ENCODE data around the gene CAMTA1. TPM values are rescaled to one million over a fixed set of nuclear protein-coding genes. Genes with fewer than 3 reads are reported as not detected.

Gene CAMTA1
- total RNA-seq, 2 donors from 2014 or later, result 36.5 to 57.5 TPM

- Mint-ChIP-seq H3K4me1 (ENCODE audit: low read depth in 2 of 2) (no peaks in the 10 kb centered on the region), H3K4me3 (no peak overlapping the region), H3K36me3 (no peaks in the 10 kb centered on the region), H3K27me3 (peaks cover 18 to 26% of the 10 kb centered on the region in 2 donors), H3K9me3 (no peaks in the 10 kb centered on the region), H3K27ac (no peak overlapping the region)
- ATAC-seq (no peak), DNase-seq (ENCODE audit: low spot score) (peak; percentile 22)
These were observed 934.3 kb downstream of the CAMTA1 start for GRCh38 chr1:7719468-7720094.

- H3K36me3 Mint-ChIP-seq, result no peaks in the 10 kb centered on the region
- no peak for ATAC-seq
These were observed 936.9 kb downstream of the CAMTA1 start for GRCh38 chr1:7721940-7722669.

GRCh38 chr1:7722670-7723012 lies 937.4 kb downstream of the CAMTA1 start:
- no peaks in the 10 kb centered on the region for H3K4me1 Mint-ChIP-seq (ENCODE audit: low read depth in 2 of 2)
- H3K27ac Mint-ChIP-seq, result no peak overlapping the region

More at GRCh38 chr1:7721940-7722669, 936.9 kb downstream of the CAMTA1 start:
- no peak for DNase-seq (ENCODE audit: low spot score)
- Mint-ChIP-seq H3K9me3 (no peaks in the 10 kb centered on the region), H3K27ac (no peak overlapping the region), H3K4me1 (ENCODE audit: low read depth in 2 of 2) (no peaks in the 10 kb centered on the region), H3K27me3 (peaks cover 15 to 20% of the 10 kb centered on the region in 2 donors), H3K4me3 (no peak overlapping the region)

GRCh38 chr1:7726623-7727022 lies 941.4 kb downstream of the CAMTA1 start:
- no peak for DNase-seq (ENCODE audit: low spot score)
- H3K9me3 Mint-ChIP-seq, result no peaks in the 10 kb centered on the region
- H3K4me3 Mint-ChIP-seq, result no peak overlapping the region
- no peaks in the 10 kb centered on the region for H3K36me3 Mint-ChIP-seq
- no peaks in the 10 kb centered on the region for H3K4me1 Mint-ChIP-seq (ENCODE audit: low read depth in 2 of 2)
- ATAC-seq, result no peak
- H3K27me3 Mint-ChIP-seq, result peaks cover 6 to 20% of the 10 kb centered on the region in 2 donors
- no peak overlapping the region for H3K27ac Mint-ChIP-seq

More at GRCh38 chr1:7722670-7723012, 937.4 kb downstream of the CAMTA1 start:
- no peak overlapping the region for H3K4me3 Mint-ChIP-seq
- peaks cover 15 to 19% of the 10 kb centered on the region in 2 donors for H3K27me3 Mint-ChIP-seq
- ATAC-seq (no peak), DNase-seq (ENCODE audit: low spot score) (no peak)
- no peaks in the 10 kb centered on the region for H3K36me3 Mint-ChIP-seq
- no peaks in the 10 kb centered on the region for H3K9me3 Mint-ChIP-seq

- no peak overlapping the region for H3K4me3 Mint-ChIP-seq
- no peak overlapping the region for H3K27ac Mint-ChIP-seq
- H3K36me3 Mint-ChIP-seq, result no peaks in the 10 kb centered on the region
- H3K27me3 Mint-ChIP-seq, result peaks cover 6 to 19% of the 10 kb centered on the region in 2 donors
- H3K9me3 Mint-ChIP-seq, result no peaks in the 10 kb centered on the region
- no peaks in the 10 kb centered on the region for H3K4me1 Mint-ChIP-seq (ENCODE audit: low read depth in 2 of 2)
- DNase-seq (ENCODE audit: low spot score) (no peak), ATAC-seq (no peak)
These were observed 942.7 kb downstream of the CAMTA1 start for GRCh38 chr1:7727809-7728471.

DNA sequence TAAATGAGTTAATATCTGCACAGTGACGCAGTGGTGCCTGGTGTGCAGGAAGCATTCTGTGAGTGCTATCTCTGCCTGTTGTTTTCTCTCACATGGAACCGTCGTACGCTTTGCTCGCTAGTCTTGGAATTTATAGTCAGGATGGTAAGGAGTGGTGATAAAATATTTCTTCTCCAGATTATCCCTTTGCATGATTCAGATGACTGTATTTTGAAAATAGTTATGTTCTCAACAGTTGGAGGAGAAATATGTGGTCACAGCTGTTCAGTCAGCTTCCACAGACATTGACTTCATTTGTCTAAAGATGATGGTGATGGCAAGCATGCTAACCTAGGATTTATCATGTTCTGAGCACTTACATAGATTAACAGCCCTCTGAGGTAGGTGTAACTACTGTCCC lies 944.5 kb downstream of the CAMTA1 start:
- no peak for DNase-seq (ENCODE audit: low spot score)
- ATAC-seq, result no peak
- Mint-ChIP-seq H3K4me1 (ENCODE audit: low read depth in 2 of 2) (no peaks in the 10 kb centered on the region), H3K4me3 (no peak overlapping the region), H3K9me3 (no peaks in the 10 kb centered on the region), H3K27ac (no peak overlapping the region), H3K27me3 (peaks cover 6 to 17% of the 10 kb centered on the region in 2 donors), H3K36me3 (no peaks in the 10 kb centered on the region)

DNA sequence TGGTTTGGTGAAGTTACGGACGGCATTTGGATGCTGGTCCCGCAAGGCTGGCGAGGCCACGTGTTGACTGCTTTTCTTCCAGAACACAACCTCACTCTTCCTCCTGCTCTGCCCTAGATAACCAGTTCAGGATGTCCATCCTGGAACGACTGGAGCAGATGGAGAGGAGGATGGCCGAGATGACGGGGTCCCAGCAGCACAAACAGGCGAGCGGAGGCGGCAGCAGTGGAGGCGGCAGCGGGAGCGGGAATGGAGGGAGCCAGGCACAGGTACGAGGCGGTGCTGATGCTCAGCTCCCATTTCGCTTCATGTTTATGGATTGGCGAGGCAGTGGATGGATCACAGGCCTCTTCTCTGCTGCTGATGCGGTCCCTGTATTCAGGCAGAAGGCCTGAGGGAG lies 947.1 kb downstream of the CAMTA1 start:
- ATAC-seq, result no peak
- H3K4me1 Mint-ChIP-seq (ENCODE audit: low read depth in 2 of 2), result no peaks in the 10 kb centered on the region

DNA sequence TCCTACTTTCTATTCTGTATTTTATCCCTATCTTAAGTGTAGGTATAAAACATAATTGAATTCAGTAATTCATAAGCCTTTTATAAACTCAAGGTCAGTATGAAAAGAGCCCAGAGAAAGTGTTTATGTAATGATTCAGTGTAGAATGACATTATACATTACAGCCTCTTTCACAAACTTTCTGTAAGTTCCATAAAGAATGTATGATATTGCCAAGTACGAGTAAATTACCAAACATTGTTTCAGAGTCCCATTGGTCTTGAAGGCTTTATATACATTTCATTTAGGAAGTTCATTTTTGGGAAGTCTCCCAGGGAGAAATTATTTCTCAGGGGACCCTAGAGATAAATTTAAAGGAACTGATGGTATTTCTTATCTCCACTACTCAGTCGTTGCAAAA lies 948.0 kb downstream of the CAMTA1 start:
- DNase-seq (ENCODE audit: low spot score) (no peak), ATAC-seq (no peak)
- no peaks in the 10 kb centered on the region for H3K9me3 Mint-ChIP-seq
- H3K4me1 Mint-ChIP-seq (ENCODE audit: low read depth in 2 of 2), result no peaks in the 10 kb centered on the region
- H3K27ac Mint-ChIP-seq, result no peak overlapping the region
- H3K36me3 Mint-ChIP-seq, result no peaks in the 10 kb centered on the region
- no peak overlapping the region for H3K4me3 Mint-ChIP-seq
- peaks cover 6 to 19% of the 10 kb centered on the region in 2 donors for H3K27me3 Mint-ChIP-seq

More for the DNA sequence above, 947.1 kb downstream of the CAMTA1 start:
- Mint-ChIP-seq H3K9me3 (no peaks in the 10 kb centered on the region), H3K27ac (no peak overlapping the region), H3K4me3 (no peak overlapping the region), H3K27me3 (peaks cover 6 to 17% of the 10 kb centered on the region in 2 donors), H3K36me3 (no peaks in the 10 kb centered on the region)
- DNase-seq (ENCODE audit: low spot score), result no peak

- no peaks in the 10 kb centered on the region for H3K36me3 Mint-ChIP-seq
- ATAC-seq (no peak), DNase-seq (ENCODE audit: low spot score) (no peak)
- peaks cover 0 to 4% of the 10 kb centered on the region in 2 donors for H3K27me3 Mint-ChIP-seq
- H3K4me1 Mint-ChIP-seq (ENCODE audit: low read depth in 2 of 2), result no peaks in the 10 kb centered on the region
- H3K27ac Mint-ChIP-seq, result no peak overlapping the region
- no peaks in the 10 kb centered on the region for H3K9me3 Mint-ChIP-seq
- no peak overlapping the region for H3K4me3 Mint-ChIP-seq
These were observed 952.8 kb downstream of the CAMTA1 start for GRCh38 chr1:7738044-7738443.

DNA sequence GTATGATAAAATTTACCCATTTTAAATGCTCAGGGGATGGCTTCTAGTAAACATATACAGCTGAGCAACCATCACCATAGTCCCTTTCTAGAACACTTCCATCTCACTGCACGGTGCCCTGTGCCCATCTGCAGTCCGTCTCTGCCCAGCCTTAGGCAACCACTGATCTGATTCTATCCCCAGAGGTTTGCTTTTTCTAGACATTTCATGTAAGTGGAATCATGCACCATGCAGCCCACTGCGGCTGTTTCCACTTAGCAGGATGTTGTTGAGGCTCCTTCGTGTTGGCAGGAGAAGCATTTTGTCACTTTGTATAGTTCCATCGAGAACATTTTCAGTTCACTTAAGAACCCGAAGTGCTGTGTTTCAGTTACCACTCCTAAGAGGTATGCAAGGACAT lies 958.1 kb downstream of the CAMTA1 start:
- DNase-seq (ENCODE audit: low spot score), result no peak
- Mint-ChIP-seq H3K27ac (no peak overlapping the region), H3K4me3 (no peak overlapping the region), H3K4me1 (ENCODE audit: low read depth in 2 of 2) (no peaks in the 10 kb centered on the region), H3K36me3 (no peaks in the 10 kb centered on the region), H3K9me3 (no peaks in the 10 kb centered on the region), H3K27me3 (no peaks in the 10 kb centered on the region)
- ATAC-seq, result no peak

DNA sequence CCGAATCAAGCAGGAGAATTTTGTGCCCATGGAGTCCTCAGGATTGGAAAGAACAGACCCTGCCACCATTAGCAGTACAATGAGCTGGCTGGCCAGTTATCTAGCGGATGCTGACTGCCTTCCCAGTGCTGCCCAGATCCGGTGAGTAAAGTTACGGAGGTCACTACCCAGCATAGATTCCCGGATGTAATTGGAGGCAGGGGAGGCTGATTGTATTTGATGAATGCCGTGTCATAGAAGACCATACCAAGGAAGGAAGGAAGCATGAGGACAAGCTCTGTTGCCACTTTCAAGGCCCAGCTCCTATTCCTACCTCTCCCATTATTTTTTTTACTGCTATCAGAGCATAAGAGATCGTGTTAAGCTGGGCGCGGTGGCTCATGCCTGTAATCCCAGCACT lies 959.6 kb downstream of the CAMTA1 start:
- H3K4me1 Mint-ChIP-seq (ENCODE audit: low read depth in 2 of 2), result no peaks in the 10 kb centered on the region
- no peak for ATAC-seq
- no peak for DNase-seq (ENCODE audit: low spot score)
- H3K4me3 Mint-ChIP-seq, result no peak overlapping the region
- no peaks in the 10 kb centered on the region for H3K36me3 Mint-ChIP-seq
- H3K27ac Mint-ChIP-seq, result no peak overlapping the region
- no peaks in the 10 kb centered on the region for H3K9me3 Mint-ChIP-seq
- H3K27me3 Mint-ChIP-seq, result no peaks in the 10 kb centered on the region

GRCh38 chr1:7745783-7746182 lies 960.5 kb downstream of the CAMTA1 start:
- DNase-seq (ENCODE audit: low spot score), result no peak
- no peak overlapping the region for H3K4me3 Mint-ChIP-seq
- H3K36me3 Mint-ChIP-seq, result no peaks in the 10 kb centered on the region
- H3K4me1 Mint-ChIP-seq (ENCODE audit: low read depth in 2 of 2), result no peaks in the 10 kb centered on the region
- H3K9me3 Mint-ChIP-seq, result no peaks in the 10 kb centered on the region
- ATAC-seq, result no peak
- no peak overlapping the region for H3K27ac Mint-ChIP-seq
- H3K27me3 Mint-ChIP-seq, result no peaks in the 10 kb centered on the region

DNA sequence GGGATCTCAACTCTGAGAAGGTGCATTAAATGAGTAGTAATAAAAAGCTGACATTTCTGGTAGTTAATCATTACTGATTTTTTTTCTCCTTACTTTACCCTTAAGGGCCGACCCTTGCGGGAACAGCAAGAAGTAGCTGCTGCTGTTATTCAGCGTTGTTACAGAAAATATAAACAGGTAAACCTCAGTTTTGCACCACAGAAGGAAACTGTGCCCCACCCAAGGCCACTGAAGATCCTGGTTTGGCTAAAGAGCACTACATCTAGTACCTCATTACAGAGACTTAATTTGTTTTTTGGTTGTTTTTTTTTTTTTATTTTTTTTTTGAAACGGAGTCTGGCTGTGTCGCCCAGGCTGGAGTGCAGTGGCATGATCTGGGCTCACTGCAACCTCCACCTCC lies 962.4 kb downstream of the CAMTA1 start:
- Mint-ChIP-seq H3K4me3 (no peak overlapping the region), H3K36me3 (no peaks in the 10 kb centered on the region), H3K4me1 (ENCODE audit: low read depth in 2 of 2) (peaks cover 2 to 3% of the 10 kb centered on the region in 2 donors), H3K27me3 (no peaks in the 10 kb centered on the region), H3K9me3 (no peaks in the 10 kb centered on the region), H3K27ac (no peak overlapping the region)
- ATAC-seq (no peak), DNase-seq (ENCODE audit: low spot score) (no peak)

GRCh38 chr1:7749126-7749525 lies 963.9 kb downstream of the CAMTA1 start:
- peaks cover 15 to 16% of the 10 kb centered on the region in 2 donors for H3K4me1 Mint-ChIP-seq (ENCODE audit: low read depth in 2 of 2)
- ATAC-seq, result no peak
- H3K9me3 Mint-ChIP-seq, result no peaks in the 10 kb centered on the region
- H3K4me3 Mint-ChIP-seq, result no peak overlapping the region
- H3K27me3 Mint-ChIP-seq, result peaks cover 0 to 3% of the 10 kb centered on the region in 2 donors
- no peak for DNase-seq (ENCODE audit: low spot score)
- no peaks in the 10 kb centered on the region for H3K36me3 Mint-ChIP-seq
- H3K27ac Mint-ChIP-seq, result no peak overlapping the region

Measured in natural killer cell treated with Interleukin-12 subunit alpha and Interleukin-12 subunit beta and Interleukin-15 and Interleukin-18, amount 100 ng/mL, for 72 hours (primary cell).